GM21619 (cell line): ENCODE measurements around the gene MEGF6.

Source experiments
- ATAC-seq: cut with Tn5 transposase; IDR thresholded peaks from one replicate; pipeline ENCODE4 v1.9.1; 2021; ENCODE audit not compliant: unreplicated experiment

The MEGF6 gene

DNA sequence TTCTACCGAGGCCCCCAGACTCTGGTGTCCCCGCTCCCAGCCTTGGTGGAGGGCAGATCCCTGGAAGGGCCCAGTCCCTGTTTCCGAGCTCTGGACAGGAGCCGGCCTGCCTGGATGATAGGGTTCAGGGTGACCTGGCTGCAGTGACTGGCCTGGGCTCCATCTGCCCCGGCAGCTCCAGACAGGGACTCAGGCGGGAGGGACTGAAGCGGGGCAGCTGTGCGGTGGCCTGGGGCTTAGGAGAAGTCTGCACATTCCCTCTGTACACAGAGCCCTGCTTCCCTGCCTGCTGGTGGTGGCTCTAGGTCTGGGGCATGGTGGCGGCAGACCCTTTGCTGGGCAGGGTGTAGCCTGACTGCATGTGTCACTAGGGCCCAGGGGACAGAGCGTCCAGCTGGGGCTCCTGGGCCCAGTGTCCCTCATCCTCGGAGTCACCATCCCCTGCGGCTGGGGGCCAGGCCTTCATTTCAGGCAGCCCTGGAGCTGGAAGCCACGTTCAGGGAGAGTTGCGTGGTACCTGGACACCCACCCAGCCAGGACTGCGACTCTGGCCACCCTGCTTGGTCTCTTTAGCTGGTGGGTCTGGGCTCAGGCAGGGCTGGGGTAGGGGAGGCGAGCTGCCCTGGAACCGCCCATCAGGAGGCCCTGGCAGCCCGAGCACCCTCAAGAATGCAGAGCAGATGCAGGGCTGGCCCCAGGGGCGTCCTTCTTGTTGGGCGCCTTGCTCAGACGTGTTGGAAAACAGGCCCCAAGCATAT is 147.2 kb downstream of the MEGF6 start:
- no peak for ATAC-seq

DNA sequence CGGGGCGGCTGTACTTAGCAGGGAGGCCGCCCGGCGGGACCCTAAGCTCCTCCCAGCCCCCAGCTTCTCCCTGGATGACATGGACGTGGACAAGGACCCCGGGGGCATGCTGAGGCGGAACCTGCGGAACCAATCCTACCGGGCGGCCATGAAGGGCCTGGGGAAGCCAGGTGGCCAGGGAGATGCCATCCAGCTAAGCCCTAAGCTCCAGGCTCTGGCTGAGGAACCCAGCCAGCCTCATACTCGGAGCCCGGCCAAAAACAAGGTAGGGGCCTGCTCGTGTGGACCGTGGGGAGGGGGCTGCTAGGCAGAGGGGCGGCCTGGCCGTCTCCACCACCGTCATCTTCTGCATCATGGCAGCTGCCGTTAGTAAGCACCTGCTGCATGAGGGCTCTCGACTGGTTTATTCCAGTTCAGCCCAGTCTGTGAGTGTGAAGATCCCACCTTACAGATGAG is 147.9 kb downstream of the MEGF6 start:
- no peak for ATAC-seq

GRCh38 chr1:3463013-3463385 is 148.3 kb downstream of the MEGF6 start:
- ATAC-seq = no peak

DNA sequence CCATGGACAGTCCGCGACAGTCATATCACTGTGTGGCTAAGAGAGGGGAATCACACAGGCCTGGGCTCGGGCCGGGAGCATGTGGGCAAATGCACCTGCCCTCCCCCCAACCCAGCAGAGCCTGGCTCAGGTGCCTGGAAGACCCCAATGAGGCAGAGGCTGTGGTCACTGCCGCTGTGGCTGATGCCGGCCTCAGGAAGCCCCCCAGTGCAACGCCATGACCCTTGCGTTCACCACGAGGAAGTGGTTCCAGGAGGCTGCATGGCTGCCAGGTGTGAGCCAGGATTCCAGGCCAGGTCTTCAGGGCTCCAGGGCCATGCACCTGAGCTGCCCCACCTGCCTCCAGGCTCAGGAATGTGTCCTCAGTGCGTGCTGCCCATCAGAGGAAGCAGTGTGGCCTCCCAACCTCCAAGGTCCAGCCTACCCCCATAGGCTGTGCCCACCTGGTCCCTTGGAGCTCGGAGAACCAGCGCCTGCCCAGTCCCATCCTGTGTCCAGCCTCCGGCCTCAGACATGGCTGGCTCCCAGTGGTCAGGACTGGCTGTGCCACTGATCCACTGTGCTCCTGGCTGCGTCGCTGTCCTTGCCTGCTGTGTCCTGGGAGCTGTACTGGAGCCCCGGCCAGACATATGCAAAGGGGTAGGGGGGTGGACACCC is 148.8 kb downstream of the MEGF6 start:
- ATAC-seq = no peak

GRCh38 chr1:3461934-3462275 is 149.4 kb downstream of the MEGF6 start:
- no peak for ATAC-seq

DNA sequence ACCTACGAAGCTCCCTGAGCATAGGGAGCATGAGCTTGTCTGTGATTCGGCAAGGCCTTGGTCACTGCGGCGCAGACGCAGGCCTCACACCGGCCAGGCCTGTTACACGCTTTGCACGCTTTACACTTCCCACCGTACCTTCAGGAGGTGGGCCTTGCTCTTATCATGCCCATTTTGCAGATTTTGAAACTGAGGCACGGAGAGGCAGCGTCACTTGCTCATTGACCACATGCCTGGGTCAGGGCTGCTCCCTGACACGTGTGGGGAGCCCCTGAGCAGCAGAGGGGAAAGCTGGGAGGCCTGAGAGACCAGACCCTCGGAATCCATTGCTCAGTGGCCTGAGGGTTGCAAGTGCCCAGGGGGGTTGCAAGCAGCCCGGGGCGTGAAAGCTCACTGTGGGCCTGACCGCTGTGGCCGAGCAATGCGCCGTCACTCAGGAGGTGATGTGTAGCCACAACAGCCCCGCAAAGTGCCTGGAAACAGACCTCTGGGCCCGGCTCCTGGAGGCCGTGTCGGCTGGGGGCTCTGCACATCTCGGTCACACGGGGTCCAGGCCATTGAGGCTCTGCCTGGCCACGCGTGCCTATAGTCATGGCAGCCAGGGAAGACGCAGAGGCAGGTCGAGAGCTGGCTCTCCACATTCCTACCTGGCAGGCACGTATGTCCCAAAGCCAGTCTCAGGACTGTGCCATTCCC is 149.9 kb downstream of the MEGF6 start:
- ATAC-seq = no peak

DNA sequence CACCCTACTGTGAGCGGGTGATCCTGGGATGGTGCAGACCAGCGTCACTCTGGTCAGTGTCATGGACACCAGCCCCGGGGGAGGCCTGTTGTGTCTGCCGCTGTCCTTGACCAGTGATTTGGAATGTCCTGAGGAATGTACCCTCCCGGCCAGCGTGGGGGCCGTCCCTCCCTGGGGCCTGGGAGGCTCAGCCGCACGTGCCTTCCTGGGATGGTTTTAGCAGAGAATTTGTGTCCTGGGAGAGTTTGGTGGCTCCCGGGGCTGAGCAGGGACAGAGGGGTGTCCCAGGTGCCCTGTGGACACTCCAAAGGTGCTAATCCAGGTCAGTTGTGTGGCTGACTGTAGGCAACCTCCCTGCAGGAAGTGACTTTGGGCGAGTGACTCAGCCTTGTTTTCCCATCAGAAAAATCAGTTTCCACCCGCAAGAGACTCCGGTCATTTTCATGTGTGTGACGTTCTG is 150.6 kb downstream of the MEGF6 start:
- ATAC-seq = no peak

- ATAC-seq = no peak
Observed at GRCh38 chr1:3459940-3460671, 151.2 kb downstream of the MEGF6 start.

DNA sequence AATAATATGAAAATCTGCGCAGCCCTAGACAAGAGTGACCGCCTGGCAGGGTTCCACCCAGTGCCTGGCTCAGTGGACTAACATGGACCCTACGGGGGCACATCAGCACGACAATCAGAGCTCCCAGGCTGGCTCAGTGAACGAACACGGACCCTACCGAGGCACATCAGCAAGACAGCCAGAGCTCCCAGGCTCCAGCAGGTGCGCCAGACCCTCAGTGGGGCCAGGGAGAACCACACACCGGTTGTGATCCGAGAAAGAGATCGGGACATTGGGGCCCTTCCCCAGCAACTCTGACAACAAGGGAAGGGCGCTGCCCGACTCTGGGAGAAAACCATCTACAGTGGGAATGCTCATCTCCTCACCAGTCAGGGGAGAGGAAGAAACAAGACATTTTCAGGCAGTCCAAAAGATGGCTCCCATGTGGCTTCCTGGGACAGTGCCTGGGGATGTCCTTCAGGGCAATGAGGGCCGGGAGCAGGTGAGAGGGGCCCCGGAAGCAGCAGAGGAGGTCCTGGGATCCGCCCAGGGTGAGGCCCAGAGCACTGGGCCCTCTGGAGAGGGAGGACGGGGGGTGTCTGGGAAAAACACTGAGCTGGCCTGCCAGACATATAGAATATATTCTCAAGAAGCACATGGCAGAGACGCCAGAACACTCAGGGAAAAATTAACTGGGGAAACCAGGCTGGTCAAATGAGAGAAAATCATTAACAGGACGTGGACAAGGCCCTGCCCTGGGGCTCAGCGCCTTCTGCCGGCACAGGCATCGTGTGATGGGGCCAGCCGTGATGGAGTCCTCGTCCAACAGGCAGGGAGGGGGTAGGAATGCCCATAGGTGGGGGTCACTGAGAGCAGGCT is 152.0 kb downstream of the MEGF6 start:
- no peak for ATAC-seq

GRCh38 chr1:3457910-3458883 is 153.1 kb downstream of the MEGF6 start:
- ATAC-seq = no peak

DNA sequence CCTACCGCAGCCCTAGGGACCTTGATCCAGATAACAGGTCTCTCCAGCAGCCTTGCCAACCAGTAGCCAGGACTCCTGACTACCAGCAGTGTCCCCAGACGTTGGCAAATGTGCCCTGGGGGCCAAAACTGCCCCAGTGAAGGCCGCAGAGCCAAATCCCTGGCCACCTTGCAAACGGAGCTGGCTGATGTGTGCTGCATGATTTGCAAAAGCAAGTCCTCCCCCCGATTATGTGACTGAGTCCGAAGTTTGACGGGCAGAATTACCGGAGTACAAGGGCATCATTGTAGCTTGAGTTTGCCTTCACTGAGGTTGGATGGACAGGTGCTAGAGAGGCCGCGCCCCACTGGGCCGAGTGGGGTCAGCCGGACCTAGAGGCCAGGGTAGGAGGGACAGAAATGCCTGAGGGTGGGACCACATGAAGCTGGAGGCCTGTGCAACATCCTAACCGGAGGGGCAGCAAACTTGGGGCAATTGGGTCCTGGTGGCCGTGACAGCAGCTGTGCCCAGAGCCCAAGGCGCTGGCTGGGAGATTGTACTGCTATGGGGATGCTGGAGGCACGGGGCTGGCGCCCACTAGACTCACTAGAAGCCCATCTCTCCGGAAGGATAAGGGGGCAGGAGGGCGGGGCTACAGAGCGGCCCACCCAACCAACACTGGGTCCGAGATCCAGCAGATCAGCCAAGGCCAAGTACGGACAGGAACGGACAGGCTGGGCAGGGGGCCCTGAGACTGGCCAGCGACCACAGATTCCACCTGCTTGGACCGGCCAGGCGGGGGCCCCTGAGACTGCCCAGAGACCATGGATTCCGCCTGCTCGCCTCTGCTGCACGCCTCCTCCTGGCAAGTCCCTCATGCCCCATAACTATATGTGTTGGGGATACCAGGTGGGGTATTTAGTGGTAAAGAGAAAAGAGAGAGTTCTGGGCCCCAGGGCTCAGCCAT is 154.1 kb downstream of the MEGF6 start:
- ATAC-seq = no peak

GRCh38 chr1:3456449-3456963 is 154.8 kb downstream of the MEGF6 start:
- ATAC-seq = no peak

GRCh38 chr1:3455670-3456448 is 155.4 kb downstream of the MEGF6 start:
- ATAC-seq = no peak

DNA sequence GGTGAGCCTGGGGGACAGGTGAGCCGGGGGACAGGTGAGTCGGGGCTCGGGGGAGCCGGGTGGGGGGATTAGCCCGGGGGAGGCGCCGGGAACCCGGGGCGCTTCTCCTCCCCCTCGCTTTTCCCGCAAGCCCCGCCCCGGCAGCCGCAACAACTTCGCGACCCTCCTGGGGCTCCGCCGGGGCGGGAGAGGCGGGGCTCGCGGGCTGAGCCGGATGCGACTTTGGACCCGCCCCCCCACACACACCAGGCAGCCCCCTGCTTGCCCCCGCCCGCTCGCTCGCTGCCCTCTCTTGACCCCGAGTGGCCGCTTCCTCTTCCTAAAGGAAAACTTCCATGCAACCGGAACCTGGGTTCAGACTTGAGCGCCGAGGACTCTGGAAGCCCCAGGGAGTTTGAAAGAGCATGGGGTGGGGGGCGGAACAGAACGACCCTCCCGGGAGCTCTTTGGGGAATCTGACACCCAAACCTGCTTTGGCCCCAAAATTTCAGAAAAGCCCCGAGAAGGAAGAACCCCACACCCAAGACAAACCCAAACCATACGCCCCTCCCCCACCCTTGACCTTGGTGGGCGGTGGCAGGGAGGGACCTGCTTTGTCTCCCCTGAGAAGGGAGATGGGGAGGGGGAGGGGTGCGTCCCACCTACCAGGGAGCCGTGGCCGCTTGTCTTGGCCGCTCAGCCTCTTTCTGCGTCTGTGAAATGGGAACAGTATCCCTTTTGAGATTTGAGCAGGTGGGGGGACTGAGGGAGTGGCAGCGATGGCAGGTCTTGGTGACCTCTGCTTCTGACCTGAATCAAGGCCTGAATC is 156.3 kb downstream of the MEGF6 start:
- no peak for ATAC-seq

- ATAC-seq = no peak
Observed at GRCh38 chr1:3453891-3454810, 157.2 kb downstream of the MEGF6 start, which contains the start of gene ARHGEF16. Gene ARHGEF16, plus strand, starts transcription at chr1:3454665. Its CDS starts 8,420 bp downstream, at chr1:3463085.
